HG03175 (cell line): ENCODE data around the gene RAET1L.
"Not testable (repeated sequence)": the region's sequence is repeated elsewhere in the genome, so short reads cannot be mapped to it uniquely, and the experiment has no call there.

Experiments
- ATAC-seq: cut with Tn5 transposase; IDR thresholded peaks from one replicate; pipeline ENCODE4 v1.9.1; 2021; ENCODE audit warnings: mild to moderate bottlenecking, moderate library complexity; ENCODE audit not compliant: unreplicated experiment

Gene RAET1L

GRCh38 chr6:150025201-150025917 lies at the start of gene RAET1L:
TSS of gene RAET1L (minus strand) at chr6:150025532. CDS start at chr6:150025471, 61 bp downstream.
- ATAC-seq = no peak

- ATAC-seq = no peak
Observed at GRCh38 chr6:150075034-150075421, 49.7 kb upstream of the RAET1L start.

- ATAC-seq = not testable (repeated sequence)
Observed at GRCh38 chr6:150074396-150075033, 49.2 kb upstream of the RAET1L start.

- no peak for ATAC-seq
Observed at GRCh38 chr6:150072201-150072600, 46.9 kb upstream of the RAET1L start.

GRCh38 chr6:150070236-150070818 lies 45.0 kb upstream of the RAET1L start:
- ATAC-seq = no peak

GRCh38 chr6:150069706-150070105 lies 44.4 kb upstream of the RAET1L start:
- ATAC-seq = no peak

GRCh38 chr6:150068720-150069648 lies 43.7 kb upstream of the RAET1L start, which contains the start of gene ULBP3:
TSS of gene ULBP3 (minus strand) at chr6:150069121. CDS start at chr6:150069066, 55 bp downstream.
- ATAC-seq = peak; percentile 69

- no peak for ATAC-seq
Observed at GRCh38 chr6:150068151-150068550, 42.8 kb upstream of the RAET1L start.

GRCh38 chr6:150065083-150065482 lies 39.8 kb upstream of the RAET1L start:
- no peak for ATAC-seq

GRCh38 chr6:150063640-150064039 lies 38.3 kb upstream of the RAET1L start:
- ATAC-seq = no peak

- peak; percentile 85 for ATAC-seq
Observed at GRCh38 chr6:150059973-150060372, 34.6 kb upstream of the RAET1L start.

GRCh38 chr6:150058986-150059385 lies 33.7 kb upstream of the RAET1L start:
- ATAC-seq = no peak

- ATAC-seq = no peak
Observed at GRCh38 chr6:150058231-150058792, 33.0 kb upstream of the RAET1L start.

GRCh38 chr6:150057501-150057951 lies 32.2 kb upstream of the RAET1L start:
- ATAC-seq = no peak

GRCh38 chr6:150056916-150057315 lies 31.6 kb upstream of the RAET1L start:
- no peak for ATAC-seq

GRCh38 chr6:150056156-150056555 lies 30.8 kb upstream of the RAET1L start:
- no peak for ATAC-seq

GRCh38 chr6:150055131-150055530 lies 29.8 kb upstream of the RAET1L start:
- no peak for ATAC-seq

- ATAC-seq = no peak
Observed at GRCh38 chr6:150053450-150053849, 28.1 kb upstream of the RAET1L start.

- ATAC-seq = no peak
Observed at GRCh38 chr6:150050846-150051245, 25.5 kb upstream of the RAET1L start.

GRCh38 chr6:150048099-150048498 lies 22.8 kb upstream of the RAET1L start:
- ATAC-seq = no peak

GRCh38 chr6:150046943-150047342 lies 21.6 kb upstream of the RAET1L start:
- no peak for ATAC-seq
